Activated B cell treated with CpG ODN at 0.5 μM for 24 hours (primary cell): Measurements from ENCODE around the gene BRF1. TPM values are rescaled to one million over a fixed set of nuclear protein-coding genes. Genes with fewer than 3 reads are reported as not detected.
A peak's percentile ranks its signal among the peaks of the same experiment; 100 is the strongest.
"Not testable (repeated sequence)": the region's sequence is repeated elsewhere in the genome, so short reads cannot be mapped to it uniquely, and the experiment has no call there.

ENCODE experiments used
- ATAC-seq: fragments of 200-7000 bp; cut with Tn5 transposase; one replicate; pipeline ENCODE4 v1.10.0; 2021; ENCODE audit warnings: low read depth, mild to moderate bottlenecking, moderate library complexity
- CTCF ChIA-PET: fragments of 350-600 bp; sonication (Branson Sonifier 250); formaldehyde crosslinking; loops from one replicate; lab custom pipeline; 2021; ENCODE audit warnings: antibody characterized with exemption; lab: Charles Lee
- POLR2A ChIA-PET: fragments of 350-600 bp; sonication (Branson Sonifier 250); formaldehyde crosslinking; loops from one replicate; lab custom pipeline; 2021; ENCODE audit warnings: antibody characterized with exemption; lab: Charles Lee
- DNase-seq: peaks from one replicate; pipeline ENCODE4 v3.0.0; 2022
- H3K27ac Mint-ChIP-seq: one replicate; pipeline ENCODE4 v1.8.0; 2020; ENCODE audit warnings: mixed read lengths
- H3K27me3 Mint-ChIP-seq: one replicate; pipeline ENCODE4 v1.8.0; 2021; ENCODE audit warnings: mixed read lengths
- H3K36me3 Mint-ChIP-seq: one replicate; pipeline ENCODE4 v1.8.0; 2021; ENCODE audit warnings: low read depth, mixed read lengths
- H3K4me1 Mint-ChIP-seq: one replicate; pipeline ENCODE4 v1.8.0; 2021; ENCODE audit warnings: mixed read lengths
- H3K4me3 Mint-ChIP-seq: one replicate; pipeline ENCODE4 v1.8.0; 2020; ENCODE audit warnings: mild to moderate bottlenecking, mixed read lengths
- H3K9me3 Mint-ChIP-seq: one replicate; pipeline ENCODE4 v1.8.0; 2020; ENCODE audit warnings: mixed read lengths
- intact Hi-C: fragments of 100-400 bp; cut with micrococcal nuclease; formaldehyde crosslinking; loops from one replicate; pipeline ENCODE4 v1.15.1; 2024
- total RNA-seq: library from RNA; stranded (reverse); gene quantifications from 2 replicates; pipeline ENCODE4 v1.2.3, GENCODE V29; 2022
- TF ChIP-seq, protein P1 (sequence below): fragments of 200-600 bp; IDR thresholded peaks from one replicate; pipeline ENCODE4 v1.8.0; 2022; ENCODE audit warnings: antibody characterized with exemption, mild to moderate bottlenecking

BRF1 gene
- total RNA-seq, 1 donor from 2014 or later = 32.8 TPM

DNA sequence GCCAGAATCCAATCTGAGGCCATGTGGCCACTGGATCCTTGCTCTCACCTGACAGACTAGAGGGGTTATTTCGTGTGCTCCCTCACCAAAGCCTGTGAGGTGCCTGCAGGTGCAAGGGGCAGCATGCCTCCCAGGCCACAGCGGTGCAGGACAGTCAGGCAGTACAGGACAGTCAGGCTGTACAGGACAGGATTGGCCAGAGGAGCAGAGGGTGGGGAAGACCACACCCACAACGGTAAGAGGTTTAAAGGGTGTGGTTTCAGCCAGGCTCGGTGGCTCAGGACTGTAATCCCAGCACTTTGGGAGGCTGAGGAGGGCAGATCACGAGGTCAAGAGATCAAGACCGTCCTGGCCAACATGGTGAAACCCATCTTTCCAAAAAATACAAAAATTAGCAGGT is 3.1 kb upstream of the BRF1 start:
- no peak for ATAC-seq
- Mint-ChIP-seq H3K4me3 (no peak overlapping the region), H3K27me3 (no peaks in the 10 kb centered on the region), H3K27ac (no peak overlapping the region), H3K9me3 (no peaks in the 10 kb centered on the region), H3K4me1 (peaks cover 13% of the 10 kb centered on the region), H3K36me3 (peaks cover 2% of the 10 kb centered on the region)
- ChIA-PET POLR2A (no interaction called here), CTCF (no interaction called here)
- no peak for DNase-seq
- TF ChIP-seq, protein P1, sequence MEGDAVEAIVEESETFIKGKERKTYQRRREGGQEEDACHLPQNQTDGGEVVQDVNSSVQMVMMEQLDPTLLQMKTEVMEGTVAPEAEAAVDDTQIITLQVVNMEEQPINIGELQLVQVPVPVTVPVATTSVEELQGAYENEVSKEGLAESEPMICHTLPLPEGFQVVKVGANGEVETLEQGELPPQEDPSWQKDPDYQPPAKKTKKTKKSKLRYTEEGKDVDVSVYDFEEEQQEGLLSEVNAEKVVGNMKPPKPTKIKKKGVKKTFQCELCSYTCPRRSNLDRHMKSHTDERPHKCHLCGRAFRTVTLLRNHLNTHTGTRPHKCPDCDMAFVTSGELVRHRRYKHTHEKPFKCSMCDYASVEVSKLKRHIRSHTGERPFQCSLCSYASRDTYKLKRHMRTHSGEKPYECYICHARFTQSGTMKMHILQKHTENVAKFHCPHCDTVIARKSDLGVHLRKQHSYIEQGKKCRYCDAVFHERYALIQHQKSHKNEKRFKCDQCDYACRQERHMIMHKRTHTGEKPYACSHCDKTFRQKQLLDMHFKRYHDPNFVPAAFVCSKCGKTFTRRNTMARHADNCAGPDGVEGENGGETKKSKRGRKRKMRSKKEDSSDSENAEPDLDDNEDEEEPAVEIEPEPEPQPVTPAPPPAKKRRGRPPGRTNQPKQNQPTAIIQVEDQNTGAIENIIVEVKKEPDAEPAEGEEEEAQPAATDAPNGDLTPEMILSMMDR = no peak
- intact Hi-C loops = loop anchor here (5.0 kb wide), 1 partner anchor 122 kb away; the partner anchor contains the start of gene NUDT14

- CTCF ChIA-PET = interaction anchor here (0.9 to 1.5 kb wide), 2 partner anchors 12 to 212 kb away, joined by 3 to 5 read pairs; partner anchors contain the start of gene PACS2
- H3K27me3 Mint-ChIP-seq, H3K9me3 Mint-ChIP-seq, ATAC-seq, DNase-seq, H3K36me3 Mint-ChIP-seq, H3K27ac Mint-ChIP-seq: not testable (repeated sequence)
- Mint-ChIP-seq H3K4me1 (peaks cover 13% of the 10 kb centered on the region), H3K4me3 (peak overlapping the region; percentile 87)
- intact Hi-C loops = loop anchor here (1.0 to 5.0 kb wide), 7 partner anchors 12 to 475 kb away; partner anchors contain the start of genes NUDT14, PACS2, TEDC1 and TEX22
- POLR2A ChIA-PET = interaction anchor here (0.8 to 2.6 kb wide), 4 partner anchors 12 to 379 kb away, joined by 3 to 57 read pairs (median 10); partner anchors contain the start of genes PACS2 and TEX22
Measured at GRCh38 chr14:105301915-105302249, 1.1 kb upstream of the BRF1 start.

DNA sequence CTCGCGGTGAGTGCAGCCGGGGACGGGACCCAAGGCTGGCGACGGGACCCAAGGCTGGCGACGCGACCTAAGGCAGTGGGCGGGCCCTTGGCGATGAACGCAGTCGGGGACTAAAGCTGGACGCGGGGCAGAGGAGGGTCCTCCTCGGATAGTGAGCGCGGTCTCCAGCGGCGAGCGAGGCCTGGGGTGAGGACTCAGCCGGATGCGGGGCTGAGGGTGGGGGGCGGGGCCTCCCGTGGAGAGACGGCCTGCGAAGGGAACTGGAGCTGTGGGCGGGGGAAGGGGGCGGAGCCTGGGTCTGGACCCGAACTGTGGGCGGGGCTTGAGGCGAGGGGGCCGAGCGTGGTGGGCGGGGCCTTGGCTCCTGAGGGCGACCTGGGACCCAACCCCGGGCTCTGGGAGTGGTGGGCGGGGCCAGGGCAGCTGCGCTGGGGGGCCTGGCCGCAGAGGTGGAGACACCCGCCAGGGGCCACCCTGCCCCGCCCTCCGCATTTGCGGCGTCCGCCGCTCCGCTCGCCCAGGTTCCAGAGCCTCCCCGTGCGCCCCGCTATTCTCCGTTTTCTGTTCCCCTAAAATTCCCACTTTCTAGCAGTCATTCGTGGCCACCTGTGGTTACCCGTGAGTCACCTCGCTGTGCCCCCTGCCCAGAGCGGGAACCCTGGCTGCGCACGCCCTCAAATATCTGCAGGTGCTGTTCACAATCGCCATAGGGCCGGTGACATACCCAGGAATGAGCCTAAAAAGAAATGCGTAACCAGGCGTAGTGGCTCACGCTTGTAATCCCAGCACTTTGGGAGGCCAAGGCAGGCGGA is 508 bp upstream of the BRF1 start:
- DNase-seq = peak; percentile 100
- peak overlapping the region; percentile 89 for H3K27ac Mint-ChIP-seq
- TF ChIP-seq, protein P1 = no peak
- CTCF ChIA-PET = interaction anchor here (0.6 to 1.5 kb wide), 4 partner anchors 10 to 211 kb away, joined by 3 to 5 read pairs (median 3); partner anchors contain the start of gene PACS2
- peak overlapping the region; percentile 89 for H3K4me3 Mint-ChIP-seq
- ATAC-seq = peak; percentile 80
- intact Hi-C loops = loop anchor here (1.0 to 5.0 kb wide), 7 partner anchors 13 to 475 kb away; partner anchors contain the start of genes NUDT14, PACS2, TEDC1 and TEX22
- no peaks in the 10 kb centered on the region for H3K9me3 Mint-ChIP-seq
- peaks cover 13% of the 10 kb centered on the region for H3K4me1 Mint-ChIP-seq
- POLR2A ChIA-PET = interaction anchor here (0.6 to 2.6 kb wide), 24 partner anchors 9 to 644 kb away, joined by 3 to 57 read pairs (median 3); partner anchors contain the start of genes BTBD6, CDCA4, GPR132 and PACS2
- H3K36me3 Mint-ChIP-seq = peaks cover 2% of the 10 kb centered on the region
- H3K27me3 Mint-ChIP-seq = no peaks in the 10 kb centered on the region

GRCh38 chr14:105299654-105300541 is 903 bp downstream of the BRF1 start:
- peak overlapping the region; percentile 50 for H3K27ac Mint-ChIP-seq
- peaks cover 2% of the 10 kb centered on the region for H3K36me3 Mint-ChIP-seq
- no peak for DNase-seq
- H3K4me1 Mint-ChIP-seq = peaks cover 11% of the 10 kb centered on the region
- no peaks in the 10 kb centered on the region for H3K27me3 Mint-ChIP-seq
- POLR2A ChIA-PET = interaction anchor here (0.9 to 2.6 kb wide), 6 partner anchors 14 to 237 kb away, joined by 3 to 57 read pairs (median 7); partner anchors contain the start of genes BTBD6, PACS2 and TEX22
- no peak for ATAC-seq
- peak overlapping the region; percentile 80 for H3K4me3 Mint-ChIP-seq
- TF ChIP-seq, protein P1 = no peak
- no peaks in the 10 kb centered on the region for H3K9me3 Mint-ChIP-seq
- CTCF ChIA-PET = no interaction called here
- intact Hi-C loops = loop anchor here (2.0 to 5.0 kb wide), 3 partner anchors 53 to 473 kb away; partner anchors contain the start of gene NUDT14

GRCh38 chr14:105297311-105297710 is 3.5 kb downstream of the BRF1 start:
- ATAC-seq, CTCF ChIA-PET, POLR2A ChIA-PET, DNase-seq, H3K4me3 Mint-ChIP-seq, H3K27me3 Mint-ChIP-seq, H3K36me3 Mint-ChIP-seq, intact Hi-C loops, H3K27ac Mint-ChIP-seq, H3K9me3 Mint-ChIP-seq: not testable (repeated sequence)
- H3K4me1 Mint-ChIP-seq = peaks cover 37% of the 10 kb centered on the region
